HCT116 (cell line): ENCODE results near the gene TTC33. TPM values are rescaled to one million over a fixed set of nuclear protein-coding genes. Genes with fewer than 3 reads are reported as not detected.

ENCODE experiments used
- ATAC-seq: fragments of 200-7000 bp; cut with Tn5 transposase; 2 replicates; pipeline ENCODE4 v1.9.1; 2020; ENCODE audit warnings: mild to moderate bottlenecking, moderate library complexity
- BruUV-seq: library from RNA; stranded (reverse); fragments of 400-500 nt; replicated peaks from 2 replicates; lab custom pipeline; 2021; lab: Mats Ljungman, UMichigan
- CTCF ChIA-PET: fragments of 300-600 bp; sonication (Branson Sonifier 250); formaldehyde crosslinking; loops from one replicate; lab custom pipeline; 2021; ENCODE audit warnings: antibody characterized with exemption; lab: Charles Lee
- POLR2A ChIA-PET: fragments of 300-600, 350-600 bp; sonication (Branson Sonifier 250); formaldehyde crosslinking; loops from one replicate; lab custom pipeline; 2021; ENCODE audit warnings: antibody characterized with exemption; lab: Charles Lee
- RAD21 ChIA-PET, 2 experiments: fragments of 300-600 bp; sonication (Branson Sonifier 250); formaldehyde crosslinking; loops; one replicate each; lab custom pipeline; 2023; ENCODE audit warnings: low total read pairs in 2 of 2; ENCODE audit not compliant: uncharacterized antibody in 2 of 2, unreplicated experiment in 2 of 2, low non-redundant PET in 1 of 2; lab: Charles Lee
- DNase-seq: peaks from one replicate; pipeline ENCODE4 v3.0.0-alpha.2; 2010; ENCODE audit warnings: low read depth, low spot score
- H2AFZ ChIP-seq: fragments of 200-600 bp; shearing (Covaris generic), sonication (generic); 2 replicates; pipeline ENCODE4 v1.6.1; 2017; ENCODE audit warnings: low read depth, mixed run types, mixed read lengths, antibody characterized with exemption, low read length; ENCODE audit not compliant: poor library complexity, severe bottlenecking
- H3K27ac ChIP-seq: 2 replicates; pipeline ENCODE4 v1.5.1; 2012; ENCODE audit warnings: low read depth, low read length
- H3K27me3 ChIP-seq: fragments of 200-600 bp; sonication (generic); 2 replicates; pipeline ENCODE4 v1.6.1; 2016; ENCODE audit warnings: mixed run types, low read length, mixed read lengths; ENCODE audit not compliant: insufficient read depth
- H3K36me3 ChIP-seq, 2 experiments: fragments of 200-500 bp in 1 of 2; fragments of 200-600 bp in 1 of 2; sonication (Bioruptor generic) in 1 of 2; sonication (generic) in 1 of 2; 2 replicates each; pipeline versions ENCODE4 v1.5.1 to v1.6.1; 2014 to 2016; ENCODE audit warnings: low read length in 2 of 2, inconsistent platforms in 1 of 2, mixed read lengths in 1 of 2, mixed run types in 1 of 2; ENCODE audit not compliant: insufficient read depth in 2 of 2, control insufficient read depth in 1 of 2
- H3K4me1 ChIP-seq, 2 experiments: fragments of 200-600 bp in 1 of 2; sonication (generic) in 1 of 2; 2 replicates each; pipeline versions ENCODE4 v1.5.1 to v1.6.1; 2012 to 2017; ENCODE audit warnings: low read length in 2 of 2, inconsistent platforms in 1 of 2, mild to moderate bottlenecking in 1 of 2, mixed read lengths in 1 of 2, mixed run types in 1 of 2, moderate library complexity in 1 of 2; ENCODE audit not compliant: insufficient read depth in 2 of 2, control insufficient read depth in 1 of 2
- H3K4me2 ChIP-seq: fragments of 200-600 bp; sonication (generic); 2 replicates; pipeline ENCODE4 v1.6.1; 2017; ENCODE audit warnings: mixed run types, low read length, mixed read lengths
- H3K4me3 ChIP-seq, 2 experiments: fragments of 200-600 bp in 1 of 2; sonication (generic) in 1 of 2; replicated peaks in 1 of 2; 2 replicates each; pipeline ENCODE4 v1.5.1; 2011 to 2016; ENCODE audit warnings: low read length in 2 of 2, control low read depth in 1 of 2, low read depth in 1 of 2, mild to moderate bottlenecking in 1 of 2, mixed read lengths in 1 of 2, mixed run types in 1 of 2
- H3K79me2 ChIP-seq: fragments of 200-600 bp; sonication (generic); 2 replicates; pipeline ENCODE4 v1.6.1; 2017; ENCODE audit warnings: mild to moderate bottlenecking, mixed run types, low read length, moderate library complexity, mixed read lengths; ENCODE audit not compliant: insufficient read depth
- H3K9ac ChIP-seq: fragments of 200-600 bp; sonication (generic); 2 replicates; pipeline ENCODE4 v1.6.1; 2016; ENCODE audit warnings: low read length, mixed read lengths
- H3K9me2 ChIP-seq: fragments of 200-600 bp; sonication (generic), shearing (Covaris generic); 2 replicates; pipeline ENCODE4 v1.6.1; 2017; ENCODE audit warnings: mixed run types, mild to moderate bottlenecking, moderate library complexity; ENCODE audit not compliant: insufficient read depth
- H3K9me3 ChIP-seq, 2 experiments: fragments of 200-500 bp in 1 of 2; fragments of 200-600 bp in 1 of 2; sonication (Bioruptor generic) in 1 of 2; sonication (generic) in 1 of 2; 2 replicates each; pipeline ENCODE4 v1.6.1; 2014 to 2017; ENCODE audit warnings: low read length in 2 of 2, mixed read lengths in 2 of 2, inconsistent platforms in 1 of 2, low read depth in 1 of 2, mild to moderate bottlenecking in 1 of 2, mixed run types in 1 of 2, moderate library complexity in 1 of 2; ENCODE audit not compliant: control insufficient read depth in 1 of 2, insufficient read depth in 1 of 2
- H4K20me1 ChIP-seq: fragments of 200-600 bp; sonication (generic), shearing (Covaris generic); 2 replicates; pipeline ENCODE4 v1.6.1; 2017; ENCODE audit warnings: mixed run types, mild to moderate bottlenecking, moderate library complexity; ENCODE audit not compliant: insufficient read depth
- CBX3 ChIP-seq: IDR thresholded peaks from 2 replicates; pipeline ENCODE4 v1.6.1; 2012; ENCODE audit warnings: low read depth
- EGR1 ChIP-seq: IDR thresholded peaks from 2 replicates; pipeline ENCODE4 v1.6.1; 2012; ENCODE audit warnings: low read depth
- EZH2phosphoT487 ChIP-seq: fragments of 200-600 bp; IDR thresholded peaks from 2 replicates; pipeline ENCODE4 v1.6.1; 2018; ENCODE audit warnings: antibody characterized with exemption, borderline replicate concordance
- POLR2A ChIP-seq: IDR thresholded peaks from 2 replicates; pipeline ENCODE4 v1.7.0; 2011; ENCODE audit warnings: borderline replicate concordance; ENCODE audit not compliant: insufficient read depth, insufficient read length; ENCODE audit errors: extremely low read depth
- POLR2AphosphoS5 ChIP-seq: IDR thresholded peaks from 2 replicates; pipeline ENCODE4 v1.6.1; 2011; ENCODE audit warnings: mild to moderate bottlenecking, low read depth, low read length, moderate library complexity
- RAD21 ChIP-seq: IDR thresholded peaks from 2 replicates; pipeline ENCODE4 v1.6.1; 2012; ENCODE audit warnings: low read depth, mild to moderate bottlenecking
- SIN3A ChIP-seq: IDR thresholded peaks from 2 replicates; pipeline ENCODE4 v1.6.1; 2012; ENCODE audit warnings: low read depth
- SP1 ChIP-seq: IDR thresholded peaks from 2 replicates; pipeline ENCODE4 v1.6.1; 2012; ENCODE audit warnings: low read depth
- TCF7L2 ChIP-seq: IDR thresholded peaks from 2 replicates; pipeline ENCODE4 v1.7.0; 2011; ENCODE audit warnings: borderline replicate concordance, inconsistent platforms; ENCODE audit not compliant: insufficient read depth, insufficient read length; ENCODE audit errors: extremely low read depth
- YY1 ChIP-seq: IDR thresholded peaks from 2 replicates; pipeline ENCODE4 v1.6.1; 2011; ENCODE audit warnings: low read length, low read depth, moderate library complexity, mild to moderate bottlenecking; ENCODE audit not compliant: insufficient replicate concordance; ENCODE audit errors: extremely low read depth
- ZFX ChIP-seq: fragments of 450-650 bp; IDR thresholded peaks from 2 replicates; pipeline ENCODE4 v1.6.1; 2017
- ZNF274 ChIP-seq: fragments of 200-500 bp; sonication (Bioruptor generic); IDR thresholded peaks from 2 replicates; pipeline ENCODE4 v1.6.1; 2014; ENCODE audit warnings: mild to moderate bottlenecking, low read depth, low read length, inconsistent platforms
- intact Hi-C: fragments of 100-400 bp; cut with micrococcal nuclease; formaldehyde crosslinking; loops from 2 replicates; pipeline ENCODE4 v1.10.0; 2022
- total RNA-seq: library from RNA; stranded (reverse); gene quantifications from one replicate; pipeline ENCODE4 v1.2.1, GENCODE V29; 2021; ENCODE audit not compliant: unreplicated experiment
- TF ChIP-seq, protein P1 (sequence below), 3 experiments: fragments of 200-600 bp in 1 of 3; sonication (generic) in 1 of 3; IDR thresholded peaks in 2 of 3; conservative IDR thresholded peaks in 1 of 3; 2 replicates each; pipeline ENCODE4 v1.5.1; 2012 to 2017; ENCODE audit warnings: low read depth in 2 of 3, low read length in 2 of 3, antibody characterized with exemption in 1 of 3, borderline replicate concordance in 1 of 3, control low read depth in 1 of 3, mild to moderate bottlenecking in 1 of 3, mixed read lengths in 1 of 3, mixed run types in 1 of 3, moderate library complexity in 1 of 3; ENCODE audit not compliant: insufficient read depth in 1 of 3
- TF ChIP-seq, protein P2 (sequence below): IDR thresholded peaks from 2 replicates; pipeline ENCODE4 v1.6.1; 2012
- TF ChIP-seq, protein P3 (sequence below): IDR thresholded peaks from 2 replicates; pipeline ENCODE4 v1.6.1; 2012; ENCODE audit warnings: low read depth
- TF ChIP-seq, protein P4 (sequence below): IDR thresholded peaks from 2 replicates; pipeline ENCODE4 v1.6.1; 2011; ENCODE audit warnings: mild to moderate bottlenecking, low read length, moderate library complexity; ENCODE audit not compliant: insufficient replicate concordance; ENCODE audit errors: extremely low read depth

TTC33 gene
- total RNA-seq, 1 experiment from 2014 or later = 14.5 TPM

DNA sequence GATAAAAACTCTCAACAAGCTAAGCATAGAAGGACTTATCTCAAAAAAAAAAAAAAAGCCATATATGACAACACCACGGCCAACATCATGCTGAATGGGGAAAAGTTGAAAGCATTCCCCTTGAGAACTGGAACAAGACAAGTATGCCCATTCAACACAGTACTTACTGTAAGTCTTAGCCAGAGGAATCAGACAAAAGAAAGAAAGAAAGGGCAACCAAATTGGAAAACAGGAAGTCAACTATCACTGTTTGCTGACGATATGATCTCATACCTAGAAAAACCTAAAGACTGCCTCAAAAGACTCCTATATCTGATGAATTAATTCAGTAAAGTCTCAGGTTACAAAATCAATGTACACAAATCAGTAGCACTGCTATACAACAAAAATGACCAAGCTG lies 100.6 kb downstream of the TTC33 start:
- Histone ChIP-seq H3K79me2 (no peaks in the 10 kb centered on the region), H3K36me3 (no peaks in the 10 kb centered on the region), H2AFZ (no peak overlapping the region), H3K4me1 (no peaks in the 10 kb centered on the region), H4K20me1 (no peaks in the 10 kb centered on the region), H3K27me3 (no peaks in the 10 kb centered on the region), H3K9ac (no peak overlapping the region), H3K9me2 (no peaks in the 10 kb centered on the region), H3K4me3 (no peak overlapping the region), H3K4me2 (no peak overlapping the region), H3K9me3 (no peaks in the 10 kb centered on the region), H3K27ac (no peak overlapping the region)
- TF ChIP-seq YY1 (no peak), RAD21 (no peak), SP1 (no peak), SIN3A (no peak), POLR2AphosphoS5 (no peak), ZFX (no peak), ZNF274 (no peak), TCF7L2 (no peak), CBX3 (no peak), POLR2A (no peak), EZH2phosphoT487 (no peak), EGR1 (no peak)
- TF ChIP-seq, protein P1, sequence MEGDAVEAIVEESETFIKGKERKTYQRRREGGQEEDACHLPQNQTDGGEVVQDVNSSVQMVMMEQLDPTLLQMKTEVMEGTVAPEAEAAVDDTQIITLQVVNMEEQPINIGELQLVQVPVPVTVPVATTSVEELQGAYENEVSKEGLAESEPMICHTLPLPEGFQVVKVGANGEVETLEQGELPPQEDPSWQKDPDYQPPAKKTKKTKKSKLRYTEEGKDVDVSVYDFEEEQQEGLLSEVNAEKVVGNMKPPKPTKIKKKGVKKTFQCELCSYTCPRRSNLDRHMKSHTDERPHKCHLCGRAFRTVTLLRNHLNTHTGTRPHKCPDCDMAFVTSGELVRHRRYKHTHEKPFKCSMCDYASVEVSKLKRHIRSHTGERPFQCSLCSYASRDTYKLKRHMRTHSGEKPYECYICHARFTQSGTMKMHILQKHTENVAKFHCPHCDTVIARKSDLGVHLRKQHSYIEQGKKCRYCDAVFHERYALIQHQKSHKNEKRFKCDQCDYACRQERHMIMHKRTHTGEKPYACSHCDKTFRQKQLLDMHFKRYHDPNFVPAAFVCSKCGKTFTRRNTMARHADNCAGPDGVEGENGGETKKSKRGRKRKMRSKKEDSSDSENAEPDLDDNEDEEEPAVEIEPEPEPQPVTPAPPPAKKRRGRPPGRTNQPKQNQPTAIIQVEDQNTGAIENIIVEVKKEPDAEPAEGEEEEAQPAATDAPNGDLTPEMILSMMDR (IDR thresholded peaks at IDR 0.05 in 2 of 3, conservative IDR thresholded peaks at IDR 0.05 in 1 of 3; ENCODE audit: borderline replicate concordance in 1 of 3, insufficient read depth in 1 of 3, low read depth in 2 of 3, low read length in 2 of 3) = no peak
- TF ChIP-seq, protein P2, sequence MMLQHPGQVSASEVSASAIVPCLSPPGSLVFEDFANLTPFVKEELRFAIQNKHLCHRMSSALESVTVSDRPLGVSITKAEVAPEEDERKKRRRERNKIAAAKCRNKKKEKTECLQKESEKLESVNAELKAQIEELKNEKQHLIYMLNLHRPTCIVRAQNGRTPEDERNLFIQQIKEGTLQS = no peak
- TF ChIP-seq, protein P3, sequence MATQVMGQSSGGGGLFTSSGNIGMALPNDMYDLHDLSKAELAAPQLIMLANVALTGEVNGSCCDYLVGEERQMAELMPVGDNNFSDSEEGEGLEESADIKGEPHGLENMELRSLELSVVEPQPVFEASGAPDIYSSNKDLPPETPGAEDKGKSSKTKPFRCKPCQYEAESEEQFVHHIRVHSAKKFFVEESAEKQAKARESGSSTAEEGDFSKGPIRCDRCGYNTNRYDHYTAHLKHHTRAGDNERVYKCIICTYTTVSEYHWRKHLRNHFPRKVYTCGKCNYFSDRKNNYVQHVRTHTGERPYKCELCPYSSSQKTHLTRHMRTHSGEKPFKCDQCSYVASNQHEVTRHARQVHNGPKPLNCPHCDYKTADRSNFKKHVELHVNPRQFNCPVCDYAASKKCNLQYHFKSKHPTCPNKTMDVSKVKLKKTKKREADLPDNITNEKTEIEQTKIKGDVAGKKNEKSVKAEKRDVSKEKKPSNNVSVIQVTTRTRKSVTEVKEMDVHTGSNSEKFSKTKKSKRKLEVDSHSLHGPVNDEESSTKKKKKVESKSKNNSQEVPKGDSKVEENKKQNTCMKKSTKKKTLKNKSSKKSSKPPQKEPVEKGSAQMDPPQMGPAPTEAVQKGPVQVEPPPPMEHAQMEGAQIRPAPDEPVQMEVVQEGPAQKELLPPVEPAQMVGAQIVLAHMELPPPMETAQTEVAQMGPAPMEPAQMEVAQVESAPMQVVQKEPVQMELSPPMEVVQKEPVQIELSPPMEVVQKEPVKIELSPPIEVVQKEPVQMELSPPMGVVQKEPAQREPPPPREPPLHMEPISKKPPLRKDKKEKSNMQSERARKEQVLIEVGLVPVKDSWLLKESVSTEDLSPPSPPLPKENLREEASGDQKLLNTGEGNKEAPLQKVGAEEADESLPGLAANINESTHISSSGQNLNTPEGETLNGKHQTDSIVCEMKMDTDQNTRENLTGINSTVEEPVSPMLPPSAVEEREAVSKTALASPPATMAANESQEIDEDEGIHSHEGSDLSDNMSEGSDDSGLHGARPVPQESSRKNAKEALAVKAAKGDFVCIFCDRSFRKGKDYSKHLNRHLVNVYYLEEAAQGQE = no peak
- TF ChIP-seq, protein P4, sequence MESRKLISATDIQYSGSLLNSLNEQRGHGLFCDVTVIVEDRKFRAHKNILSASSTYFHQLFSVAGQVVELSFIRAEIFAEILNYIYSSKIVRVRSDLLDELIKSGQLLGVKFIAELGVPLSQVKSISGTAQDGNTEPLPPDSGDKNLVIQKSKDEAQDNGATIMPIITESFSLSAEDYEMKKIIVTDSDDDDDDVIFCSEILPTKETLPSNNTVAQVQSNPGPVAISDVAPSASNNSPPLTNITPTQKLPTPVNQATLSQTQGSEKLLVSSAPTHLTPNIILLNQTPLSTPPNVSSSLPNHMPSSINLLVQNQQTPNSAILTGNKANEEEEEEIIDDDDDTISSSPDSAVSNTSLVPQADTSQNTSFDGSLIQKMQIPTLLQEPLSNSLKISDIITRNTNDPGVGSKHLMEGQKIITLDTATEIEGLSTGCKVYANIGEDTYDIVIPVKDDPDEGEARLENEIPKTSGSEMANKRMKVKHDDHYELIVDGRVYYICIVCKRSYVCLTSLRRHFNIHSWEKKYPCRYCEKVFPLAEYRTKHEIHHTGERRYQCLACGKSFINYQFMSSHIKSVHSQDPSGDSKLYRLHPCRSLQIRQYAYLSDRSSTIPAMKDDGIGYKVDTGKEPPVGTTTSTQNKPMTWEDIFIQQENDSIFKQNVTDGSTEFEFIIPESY = no peak
- intact Hi-C loops = no loop called here
- ATAC-seq = no peak
- CTCF ChIA-PET = no interaction called here
- no peak for DNase-seq
- RAD21 ChIA-PET = no interaction called here
- POLR2A ChIA-PET = no interaction called here
- BruUV-seq = no TSS peak
